Natural killer cell treated with Interleukin-12 subunit alpha and Interleukin-12 subunit beta and Interleukin-15 and Interleukin-18, amount 100 ng/mL, for 72 hours (primary cell): ENCODE results near the gene RAB23. TPM values are rescaled to one million over a fixed set of nuclear protein-coding genes. Genes with fewer than 3 reads are reported as not detected.
A peak's percentile ranks its signal among the peaks of the same experiment; 100 is the strongest.

Experiments used
- ATAC-seq, 2 donors: fragments of 150-1000 bp; cut with Tn5 transposase in 1 of 2; sonication (Bioruptor Pico), chemical (Tn5 transposase) in 1 of 2; 2 replicates each; pipeline ENCODE4 v1.10.0; 2021
- DNase-seq: peaks from one replicate; pipeline ENCODE4 v3.0.0; 2022; ENCODE audit warnings: low spot score
- H3K27ac Mint-ChIP-seq, 2 donors: 1 replicate in 1 of 2; 2 replicates in 1 of 2; pipeline ENCODE4 v1.8.0; 2022; ENCODE audit warnings: mixed read lengths in 2 of 2, mild to moderate bottlenecking in 1 of 2, moderate library complexity in 1 of 2
- H3K27me3 Mint-ChIP-seq, 2 donors: 1 replicate in 1 of 2; 2 replicates in 1 of 2; pipeline ENCODE4 v1.8.0; 2022; ENCODE audit warnings: mixed read lengths in 2 of 2
- H3K36me3 Mint-ChIP-seq: one replicate; pipeline ENCODE4 v1.8.0; 2022; ENCODE audit warnings: mixed read lengths
- H3K4me1 Mint-ChIP-seq, 2 donors: 1 replicate in 1 of 2; 2 replicates in 1 of 2; pipeline ENCODE4 v1.8.0; 2022; ENCODE audit warnings: low read depth in 2 of 2, mixed read lengths in 2 of 2, mild to moderate bottlenecking in 1 of 2
- H3K4me3 Mint-ChIP-seq: one replicate; pipeline ENCODE4 v1.8.0; 2022; ENCODE audit warnings: mixed read lengths
- H3K9me3 Mint-ChIP-seq: 2 replicates; pipeline ENCODE4 v1.8.0; 2022; ENCODE audit warnings: mixed read lengths
- total RNA-seq, 2 donors: library from RNA; stranded (reverse); gene quantifications; one replicate each; pipeline ENCODE4 v1.2.3, GENCODE V29; 2022

RAB23 gene
- total RNA-seq, 2 donors from 2014 or later: 1.7 to 2.7 TPM

DNA sequence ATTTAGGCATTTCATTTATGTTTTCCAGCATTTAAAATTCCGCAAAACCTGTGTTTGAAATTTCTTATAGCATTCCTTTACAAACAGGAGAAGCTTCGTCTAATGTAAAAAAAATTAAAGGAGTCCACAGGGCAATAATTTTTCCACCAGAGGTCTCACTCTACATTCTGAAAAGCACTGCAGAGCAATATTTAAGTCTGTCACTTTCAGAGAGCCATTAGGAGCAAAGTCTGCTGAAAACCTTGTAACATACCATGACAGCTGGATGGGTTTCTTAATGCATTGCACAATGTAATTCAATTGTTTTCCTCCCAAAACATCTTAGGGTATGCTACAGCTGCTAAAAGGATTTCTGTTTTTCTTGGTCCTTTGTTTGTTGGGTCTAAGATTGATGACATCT lies 32.0 kb downstream of the RAB23 start:
- Mint-ChIP-seq H3K9me3 (no peaks in the 10 kb centered on the region), H3K4me1 (no peaks in the 10 kb centered on the region), H3K27me3 (no peaks in the 10 kb centered on the region), H3K36me3 (peaks cover 14% of the 10 kb centered on the region), H3K4me3 (no peak overlapping the region), H3K27ac (no peak overlapping the region)
- no peak for DNase-seq
- no peak for ATAC-seq

DNA sequence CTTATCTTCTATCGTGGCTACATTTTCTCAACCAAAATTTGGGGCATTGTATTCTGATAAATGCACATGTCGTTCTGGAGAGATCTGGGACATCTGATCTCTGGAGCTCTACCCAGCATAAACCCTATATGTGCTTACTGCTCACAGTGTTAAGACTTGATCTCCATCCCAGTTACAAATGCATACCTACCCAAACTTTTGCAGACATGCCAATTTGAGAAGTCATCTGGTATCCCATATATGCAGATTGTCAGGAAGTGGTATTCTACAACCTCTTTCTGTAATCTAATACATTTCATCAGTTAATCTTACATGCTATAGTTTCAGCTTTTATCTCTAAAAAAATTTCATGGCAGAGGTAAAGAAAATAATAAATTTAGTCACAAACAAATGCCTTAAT lies 38.8 kb downstream of the RAB23 start:
- no peaks in the 10 kb centered on the region for H3K9me3 Mint-ChIP-seq
- ATAC-seq (no peak), DNase-seq (no peak)
- peaks cover 5% of the 10 kb centered on the region for H3K36me3 Mint-ChIP-seq
- no peaks in the 10 kb centered on the region for H3K4me1 Mint-ChIP-seq
- no peaks in the 10 kb centered on the region for H3K27me3 Mint-ChIP-seq
- no peak overlapping the region for H3K4me3 Mint-ChIP-seq
- no peak overlapping the region for H3K27ac Mint-ChIP-seq

DNA sequence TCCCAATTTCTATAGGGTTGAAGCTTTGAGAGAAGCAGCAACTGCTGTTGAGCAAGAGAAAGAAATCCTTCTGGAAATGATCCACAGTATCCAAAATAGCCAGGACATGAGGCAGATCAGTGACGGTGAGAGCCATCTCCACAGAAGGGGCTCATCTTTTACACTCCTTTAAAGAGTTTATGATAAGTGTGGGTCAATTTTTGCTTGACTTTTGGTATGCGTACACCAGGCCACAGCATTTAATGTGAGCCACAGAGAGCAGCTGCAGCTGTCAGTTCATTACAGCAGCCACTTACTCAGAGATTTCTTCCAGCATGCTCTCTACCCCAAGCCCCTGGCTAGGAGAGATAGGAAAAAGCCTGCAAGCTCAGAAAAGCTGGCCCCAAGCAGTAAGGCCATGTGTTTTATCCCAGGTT lies 40.1 kb downstream of the RAB23 start:
- DNase-seq (no peak), ATAC-seq (no peak)
- Mint-ChIP-seq H3K4me1 (no peaks in the 10 kb centered on the region), H3K27me3 (no peaks in the 10 kb centered on the region), H3K27ac (no peak overlapping the region), H3K4me3 (no peak overlapping the region), H3K9me3 (no peaks in the 10 kb centered on the region), H3K36me3 (peaks cover 5% of the 10 kb centered on the region)

DNA sequence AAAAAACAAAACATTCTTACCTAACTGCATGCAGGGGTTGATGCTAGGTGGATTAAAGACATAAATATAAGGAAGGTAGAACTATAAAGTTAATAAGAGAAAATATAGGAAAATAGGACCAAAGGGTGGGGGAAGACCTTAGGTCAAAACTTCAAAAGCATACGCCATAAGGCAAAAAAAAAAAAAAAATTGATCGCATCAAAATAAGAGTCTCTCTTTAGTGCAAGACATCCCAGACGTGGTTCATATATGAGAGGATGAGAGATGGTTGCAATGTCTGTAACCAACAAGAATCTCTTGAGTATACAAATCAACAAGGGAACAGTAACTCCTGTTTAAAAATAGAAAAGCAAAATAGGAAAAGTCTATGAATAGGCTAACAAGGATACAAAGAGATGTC lies 41.5 kb downstream of the RAB23 start:
- peaks cover 5% of the 10 kb centered on the region for H3K36me3 Mint-ChIP-seq
- H3K27ac Mint-ChIP-seq: peak overlapping the region in 1 of 2 donors; percentile 2
- DNase-seq (no peak), ATAC-seq (no peak)
- no peaks in the 10 kb centered on the region for H3K9me3 Mint-ChIP-seq
- no peak overlapping the region for H3K4me3 Mint-ChIP-seq
- no peaks in the 10 kb centered on the region for H3K4me1 Mint-ChIP-seq
- no peaks in the 10 kb centered on the region for H3K27me3 Mint-ChIP-seq

DNA sequence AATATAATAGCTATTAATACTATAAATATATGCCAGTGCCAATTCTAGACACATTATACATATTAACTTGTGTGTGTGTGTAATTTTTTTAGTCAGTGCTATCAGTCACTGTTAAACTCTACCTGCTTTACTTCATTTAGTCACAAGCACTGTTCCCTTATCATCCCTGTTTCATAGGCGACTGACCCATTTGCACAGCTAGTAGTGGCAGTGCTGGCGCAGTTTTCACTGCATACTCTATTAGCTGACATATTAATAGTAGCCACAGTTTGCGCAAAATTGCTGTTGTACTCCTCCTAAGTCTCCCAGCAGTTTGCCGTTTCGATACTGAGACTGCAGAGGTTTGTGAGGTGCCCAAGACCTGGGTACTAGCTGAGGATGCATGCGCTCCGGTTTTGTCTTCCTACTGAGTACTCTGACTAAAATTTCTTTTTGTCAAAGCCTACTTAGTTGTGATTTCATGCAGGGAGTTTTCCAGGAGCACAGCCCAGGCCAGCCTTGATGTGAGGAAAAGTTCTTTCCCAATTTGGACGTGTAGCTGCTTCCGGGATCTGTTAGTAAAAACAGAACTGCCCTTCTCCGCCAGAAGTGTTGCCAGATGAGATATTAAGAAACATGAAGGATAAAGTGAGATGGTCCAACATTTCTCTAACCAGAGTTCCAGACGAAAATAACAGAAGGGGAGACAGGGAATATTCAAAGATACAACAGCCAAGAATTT lies 44.4 kb downstream of the RAB23 start:
- Mint-ChIP-seq H3K27ac (no peak overlapping the region), H3K9me3 (no peaks in the 10 kb centered on the region), H3K4me3 (no peak overlapping the region), H3K4me1 (peaks cover 12 to 14% of the 10 kb centered on the region in 2 donors), H3K27me3 (no peaks in the 10 kb centered on the region), H3K36me3 (peaks cover 5% of the 10 kb centered on the region)
- DNase-seq: no peak
- no peak for ATAC-seq

DNA sequence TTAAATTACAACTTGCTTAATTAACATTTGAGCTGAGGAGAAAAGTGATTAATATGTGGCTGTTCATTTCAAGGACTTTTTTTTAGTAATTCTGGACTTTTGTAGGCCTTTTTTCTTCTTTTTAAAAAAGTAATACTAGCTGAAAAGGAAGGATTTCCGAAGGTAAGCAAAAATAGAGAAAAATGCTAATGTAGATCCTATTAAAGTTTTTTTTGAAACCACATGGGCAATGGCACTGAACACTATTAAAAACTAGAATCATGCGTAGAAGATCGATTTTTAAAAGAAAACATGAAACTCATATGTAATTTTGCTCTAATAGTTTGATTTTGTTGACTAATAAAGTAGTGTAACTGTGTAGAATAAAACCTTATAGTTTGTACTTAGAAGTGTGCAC lies 47.6 kb downstream of the RAB23 start:
- Mint-ChIP-seq H3K27me3 (no peaks in the 10 kb centered on the region), H3K27ac (no peak overlapping the region), H3K4me1 (peaks cover 23 to 28% of the 10 kb centered on the region in 2 donors), H3K4me3 (no peak overlapping the region), H3K36me3 (no peaks in the 10 kb centered on the region), H3K9me3 (no peaks in the 10 kb centered on the region)
- DNase-seq (no peak), ATAC-seq (no peak)

DNA sequence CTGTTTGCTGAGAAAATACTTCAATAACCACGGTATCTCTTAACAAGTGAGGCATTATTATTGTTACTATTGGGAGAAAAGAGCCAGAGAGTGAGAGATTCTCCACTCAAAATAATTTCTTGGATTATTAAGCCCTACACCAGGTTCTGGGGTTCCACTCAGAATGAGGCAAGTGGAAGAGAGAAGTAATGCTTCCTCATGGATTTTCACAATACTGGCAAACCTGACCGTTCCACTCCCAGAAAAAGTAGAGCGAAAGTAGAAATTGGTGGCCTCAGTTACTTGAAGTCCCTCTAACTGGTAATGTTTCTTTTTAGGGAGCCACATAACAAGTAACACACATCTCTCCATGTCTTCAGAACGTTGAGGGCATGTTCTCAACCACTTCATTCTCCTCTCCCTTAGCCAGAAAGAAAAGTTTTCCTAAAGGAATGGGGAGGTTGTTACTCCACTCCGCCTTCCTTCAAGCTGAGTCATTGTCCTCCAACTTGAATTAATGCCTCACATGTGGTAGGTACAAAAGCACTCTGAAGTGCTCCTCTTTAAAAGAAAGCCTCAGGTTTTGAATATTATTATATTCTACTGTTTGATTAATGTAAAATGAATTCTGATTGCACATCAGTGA lies 48.1 kb downstream of the RAB23 start:
- Mint-ChIP-seq H3K4me1 (peaks cover 23 to 28% of the 10 kb centered on the region in 2 donors), H3K27me3 (no peaks in the 10 kb centered on the region), H3K9me3 (no peaks in the 10 kb centered on the region), H3K36me3 (no peaks in the 10 kb centered on the region), H3K27ac (peak overlapping the region; percentile 73 to 75), H3K4me3 (peak overlapping the region; percentile 90)
- no peak for ATAC-seq
- no peak for DNase-seq

DNA sequence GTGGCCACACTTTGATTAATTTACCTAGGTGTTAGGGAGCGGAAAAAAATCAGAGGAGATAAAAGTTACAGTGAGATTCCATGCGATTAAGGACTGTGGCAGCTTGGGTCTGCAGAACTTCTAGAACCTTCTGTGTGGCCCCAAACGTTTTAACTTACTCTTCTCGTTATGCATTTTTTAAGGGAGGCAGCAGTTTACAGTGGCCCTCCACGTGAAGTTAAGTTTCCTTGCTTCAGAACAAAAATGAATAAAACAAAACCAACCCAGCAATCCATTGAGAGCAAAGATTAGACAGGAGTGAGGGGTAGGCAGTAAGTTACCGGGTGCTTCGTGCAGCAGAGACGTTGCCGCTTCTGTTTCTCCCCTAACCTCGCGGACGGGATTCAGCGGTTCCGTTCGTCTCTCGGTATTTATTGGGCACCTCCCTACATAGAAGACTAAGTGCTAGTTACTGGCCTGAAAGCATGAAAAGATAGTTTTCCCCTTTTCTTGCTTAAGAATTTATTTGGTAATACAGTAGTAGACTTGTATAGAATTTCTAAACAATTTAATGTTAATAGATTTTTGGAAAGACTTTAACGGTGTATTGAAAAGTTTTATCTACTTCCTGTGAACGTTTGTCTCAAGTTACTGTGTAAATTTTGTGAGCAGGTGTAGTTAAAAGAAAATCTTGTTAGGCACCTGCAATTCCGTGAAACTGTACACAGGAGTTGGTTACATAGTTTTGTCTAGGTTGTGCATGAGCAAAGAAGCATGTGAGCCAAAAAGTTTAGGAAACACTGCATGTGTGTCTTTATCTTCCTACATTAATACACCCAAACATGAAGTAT lies 48.8 kb downstream of the RAB23 start:
- peaks cover 23 to 28% of the 10 kb centered on the region in 2 donors for H3K4me1 Mint-ChIP-seq
- H3K27ac Mint-ChIP-seq: peak overlapping the region; percentile 73 to 75
- no peaks in the 10 kb centered on the region for H3K27me3 Mint-ChIP-seq

DNA sequence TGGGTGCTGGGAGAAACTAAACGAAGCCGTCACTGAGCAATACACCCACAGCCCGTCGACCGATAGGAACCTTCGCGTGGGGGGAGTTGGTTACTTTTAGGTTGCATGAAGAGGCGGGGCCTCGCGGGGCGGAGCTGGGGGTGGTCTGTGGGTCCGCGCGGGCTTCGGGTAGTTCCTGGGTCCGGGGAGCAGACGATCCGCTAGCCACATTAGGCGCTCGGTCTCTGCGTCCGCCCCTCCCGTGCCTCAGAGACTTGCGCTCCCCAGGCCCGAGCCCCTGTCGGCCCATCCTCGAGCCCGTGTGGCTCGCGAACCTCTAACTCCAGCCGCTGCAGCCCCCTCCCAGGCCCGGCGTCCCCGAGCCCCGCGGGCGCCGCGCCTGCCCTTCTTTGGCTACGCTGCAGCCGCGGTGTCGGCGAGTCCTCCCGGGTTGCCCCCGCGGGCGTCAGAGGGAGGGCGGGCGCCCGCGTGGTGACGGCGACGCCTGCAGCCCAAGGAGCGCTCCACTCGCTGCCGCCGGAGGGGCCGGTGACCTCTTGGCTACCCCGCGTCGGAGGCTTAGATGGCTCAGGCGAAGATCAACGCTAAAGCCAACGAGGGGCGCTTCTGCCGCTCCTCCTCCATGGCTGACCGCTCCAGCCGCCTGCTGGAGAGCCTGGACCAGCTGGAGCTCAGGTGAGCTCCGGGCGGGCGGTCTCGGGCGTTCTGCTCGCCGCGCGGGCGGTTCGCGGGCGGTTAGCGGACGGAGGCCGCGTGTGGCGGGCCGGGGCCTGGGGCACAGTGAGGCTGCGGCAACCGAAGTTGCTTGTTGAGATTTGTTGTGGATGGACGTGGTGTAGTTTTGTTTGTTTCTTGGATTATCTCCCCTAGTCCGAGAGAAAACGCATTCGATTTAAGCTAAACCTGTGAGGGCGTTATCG lies 49.7 kb downstream of the RAB23 start, which contains the start of gene BAG2:
Gene BAG2 (plus strand): TSS at position 191 of the 920 bp plus-strand sequence. CDS start 372 bp downstream, at position 563.
- H3K36me3 Mint-ChIP-seq: no peaks in the 10 kb centered on the region
- peak; percentile 95 for ATAC-seq
- H3K4me3 Mint-ChIP-seq: peak within 1 kb of the TSS; percentile 90
- DNase-seq: peak; percentile 91
- H3K27ac Mint-ChIP-seq: peak within 1 kb of the TSS; percentile 73 to 75
- H3K27me3 Mint-ChIP-seq: no peaks in the 10 kb centered on the region
- H3K9me3 Mint-ChIP-seq: no peaks in the 10 kb centered on the region
- H3K4me1 Mint-ChIP-seq: peaks cover 23 to 28% of the 10 kb centered on the region in 2 donors

More for the DNA sequence above, 48.8 kb downstream of the RAB23 start:
- DNase-seq (no peak), ATAC-seq (no peak)
- Mint-ChIP-seq H3K9me3 (no peaks in the 10 kb centered on the region), H3K4me3 (peak overlapping the region; percentile 90), H3K36me3 (no peaks in the 10 kb centered on the region)

DNA sequence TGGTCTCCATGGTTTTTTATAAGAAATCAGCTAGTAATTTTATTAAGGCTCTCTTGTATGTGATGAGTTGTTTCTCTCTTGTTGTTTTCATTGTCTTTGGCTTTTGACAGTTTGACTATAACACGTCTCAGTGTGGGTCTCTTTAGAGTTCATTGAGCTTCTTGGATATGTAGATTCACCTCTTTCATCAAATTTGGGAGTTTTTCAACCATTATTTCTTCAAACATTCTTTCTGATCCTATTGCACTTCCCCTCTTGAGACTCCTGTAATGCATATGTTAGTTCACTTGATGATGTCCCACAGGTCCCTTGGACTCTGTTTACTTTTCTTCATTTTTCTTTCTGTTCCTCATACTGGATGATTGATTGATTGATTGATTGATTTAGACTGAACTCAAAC lies 57.0 kb downstream of the RAB23 start:
- Mint-ChIP-seq H3K9me3 (no peaks in the 10 kb centered on the region), H3K4me1 (peaks cover under 1 to 3% of the 10 kb centered on the region in 2 donors), H3K4me3 (no peak overlapping the region), H3K36me3 (peaks cover 20% of the 10 kb centered on the region), H3K27ac (no peak overlapping the region), H3K27me3 (no peaks in the 10 kb centered on the region)
- ATAC-seq: no peak
- DNase-seq: no peak

DNA sequence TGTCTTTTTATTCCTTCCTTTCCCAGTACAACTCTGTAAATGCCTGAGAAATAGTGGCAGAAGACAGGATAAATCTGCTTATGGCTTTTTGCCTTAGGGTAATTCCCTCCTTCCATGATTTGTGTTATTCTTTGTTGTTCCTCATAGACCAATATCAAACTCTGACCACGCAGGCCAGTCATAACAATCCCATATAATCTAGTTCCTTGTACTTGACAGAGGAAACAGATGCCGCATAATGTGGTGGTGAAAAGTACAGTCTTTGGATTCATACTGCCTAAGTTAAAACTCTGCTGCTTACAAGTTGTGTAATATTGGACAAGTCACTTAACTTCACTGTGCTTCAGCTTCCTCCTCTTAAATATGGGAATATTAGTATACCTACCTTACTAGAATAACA lies 58.2 kb downstream of the RAB23 start:
- Mint-ChIP-seq H3K9me3 (no peaks in the 10 kb centered on the region), H3K27ac (no peak overlapping the region), H3K36me3 (peaks cover 20% of the 10 kb centered on the region), H3K4me3 (no peak overlapping the region), H3K27me3 (no peaks in the 10 kb centered on the region), H3K4me1 (no peaks in the 10 kb centered on the region)
- no peak for DNase-seq
- ATAC-seq: no peak

DNA sequence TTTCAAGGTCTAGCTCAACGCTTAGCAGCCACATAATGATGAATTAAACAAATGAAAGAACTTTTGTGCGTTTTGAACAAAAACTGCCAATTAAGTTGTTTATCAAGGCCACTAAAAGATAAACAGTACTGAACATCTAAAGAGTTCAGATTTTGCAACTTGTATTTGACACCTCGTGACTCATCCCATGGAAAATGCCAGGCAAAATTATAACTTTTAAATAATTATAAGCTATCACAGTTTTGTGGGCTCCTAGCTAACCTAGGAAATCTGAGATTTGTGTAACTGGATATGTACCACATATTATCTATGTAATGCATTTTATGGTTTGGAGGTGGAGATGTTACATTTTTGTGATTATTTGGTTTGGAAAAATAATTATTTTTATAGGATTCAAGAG lies 59.6 kb downstream of the RAB23 start:
- Mint-ChIP-seq H3K27me3 (no peaks in the 10 kb centered on the region), H3K4me3 (no peak overlapping the region), H3K4me1 (no peaks in the 10 kb centered on the region), H3K9me3 (no peaks in the 10 kb centered on the region), H3K27ac (no peak overlapping the region), H3K36me3 (peaks cover 20% of the 10 kb centered on the region)
- no peak for DNase-seq
- ATAC-seq: no peak

DNA sequence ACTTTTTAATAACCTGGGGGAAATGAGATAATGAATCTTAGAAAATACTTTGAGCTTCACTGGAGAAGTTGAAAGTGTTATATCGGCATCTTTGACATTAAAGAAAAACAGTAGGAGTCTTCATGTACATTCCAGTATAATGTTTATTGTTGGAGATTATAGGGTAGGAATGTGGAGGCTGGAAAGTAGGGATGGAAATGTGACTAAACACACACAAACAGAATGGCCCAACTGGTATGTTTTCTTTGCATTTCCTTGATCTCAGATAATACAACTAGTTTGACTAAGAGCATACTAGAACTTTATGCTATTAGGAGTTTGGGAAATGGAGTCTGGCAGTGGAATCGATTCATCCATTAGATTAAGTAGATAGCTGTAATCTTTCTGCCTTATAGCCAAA lies 60.1 kb downstream of the RAB23 start:
- DNase-seq (no peak), ATAC-seq (no peak)
- no peaks in the 10 kb centered on the region for H3K9me3 Mint-ChIP-seq
- H3K27ac Mint-ChIP-seq: no peak overlapping the region
- H3K27me3 Mint-ChIP-seq: no peaks in the 10 kb centered on the region
- H3K4me1 Mint-ChIP-seq: no peaks in the 10 kb centered on the region
- peaks cover 20% of the 10 kb centered on the region for H3K36me3 Mint-ChIP-seq
- no peak overlapping the region for H3K4me3 Mint-ChIP-seq
